ENCODE data around the gene RNF187.
"Not testable (repeated sequence)": the region's sequence is repeated elsewhere in the genome, so short reads cannot be mapped to it uniquely, and the experiment has no call there.

Gene RNF187

DNA sequence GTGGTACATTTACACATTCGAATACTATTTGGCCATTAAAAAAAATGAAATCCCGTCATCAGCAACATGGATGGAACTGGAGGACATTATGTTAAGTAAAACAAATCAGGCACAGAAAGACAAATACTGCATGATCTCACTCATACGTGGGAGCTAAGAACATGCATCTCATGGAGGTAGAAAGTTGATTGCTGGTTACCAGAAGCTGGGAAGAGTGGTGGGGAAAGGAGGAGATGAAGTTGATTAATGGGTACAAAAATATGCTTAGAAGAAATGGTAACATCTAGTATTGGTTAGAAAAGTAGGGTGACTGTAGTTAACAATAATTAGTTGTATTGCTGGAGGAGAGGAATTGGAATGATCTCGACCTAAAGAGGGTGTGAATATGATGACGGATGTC is 24.6 kb upstream of the RNF187 start:
- no peak for DNase-seq

DNA sequence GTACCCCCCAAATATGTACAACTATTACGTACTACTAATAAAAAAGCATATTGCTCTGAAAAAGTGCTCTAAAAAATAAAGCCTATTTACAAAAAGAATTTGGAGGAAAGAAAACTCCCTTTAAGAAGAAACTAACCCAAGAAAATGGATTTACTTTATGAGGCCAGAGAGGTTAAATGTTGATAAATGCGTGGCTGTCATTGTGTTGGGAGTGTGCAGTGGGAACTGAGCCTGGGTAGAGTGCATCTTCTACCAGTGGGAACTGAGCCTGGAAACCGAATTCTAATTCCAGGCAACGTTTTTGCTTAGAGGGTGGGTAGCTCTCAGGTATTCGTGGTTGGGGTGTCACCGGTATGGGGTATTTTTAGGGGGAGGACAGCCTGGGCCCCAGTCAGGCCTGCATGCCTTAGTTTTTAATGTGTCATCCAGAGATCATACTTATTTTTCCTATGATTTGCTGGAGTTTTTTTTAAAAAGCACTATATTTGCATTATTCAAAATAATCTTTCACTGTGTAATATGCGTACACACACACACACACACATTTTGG is 24.1 kb upstream of the RNF187 start:
- DNase-seq: no peak

DNA sequence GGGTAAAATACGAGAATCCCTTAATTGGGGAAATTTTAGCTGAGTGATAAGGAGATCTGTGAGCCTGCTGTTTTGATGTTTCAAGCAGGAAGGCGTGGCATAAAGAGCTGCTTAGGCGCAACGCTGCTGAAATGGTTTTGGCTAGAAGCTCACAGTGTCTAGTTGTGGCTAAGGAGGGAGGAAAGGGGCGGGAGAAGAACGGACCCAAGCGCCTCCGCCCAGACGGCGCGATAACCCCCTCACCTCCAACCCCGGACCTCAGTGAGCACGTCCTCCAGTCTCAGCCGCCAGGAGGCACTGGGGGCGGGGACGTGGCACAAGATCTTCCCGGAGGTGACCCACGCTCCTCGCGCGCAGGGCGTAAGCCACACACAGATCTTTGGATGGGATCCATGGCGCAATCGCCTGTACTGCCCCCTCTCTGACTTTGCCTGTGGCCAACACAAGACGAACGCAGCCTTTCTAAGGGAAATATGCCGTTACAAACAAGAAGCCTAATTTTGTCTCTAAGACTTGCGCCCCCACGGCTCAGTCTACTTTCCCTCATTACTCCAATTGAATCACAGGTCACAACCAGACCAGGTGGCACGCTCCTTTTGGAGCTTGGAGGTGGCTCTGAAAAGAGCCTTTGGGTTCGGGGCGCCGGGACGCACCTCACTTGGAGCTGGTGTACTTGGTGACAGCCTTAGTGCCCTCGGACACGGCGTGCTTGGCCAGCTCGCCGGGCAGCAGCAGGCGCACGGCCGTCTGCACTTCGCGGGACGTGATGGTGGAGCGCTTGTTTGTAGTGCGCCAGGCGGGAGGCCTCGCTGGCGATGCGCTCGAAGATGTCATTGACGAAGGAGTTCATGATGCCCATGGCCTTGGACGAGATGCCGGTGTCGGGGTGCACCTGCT is 23.4 kb upstream of the RNF187 start:
- peak; percentile 53 for DNase-seq

DNA sequence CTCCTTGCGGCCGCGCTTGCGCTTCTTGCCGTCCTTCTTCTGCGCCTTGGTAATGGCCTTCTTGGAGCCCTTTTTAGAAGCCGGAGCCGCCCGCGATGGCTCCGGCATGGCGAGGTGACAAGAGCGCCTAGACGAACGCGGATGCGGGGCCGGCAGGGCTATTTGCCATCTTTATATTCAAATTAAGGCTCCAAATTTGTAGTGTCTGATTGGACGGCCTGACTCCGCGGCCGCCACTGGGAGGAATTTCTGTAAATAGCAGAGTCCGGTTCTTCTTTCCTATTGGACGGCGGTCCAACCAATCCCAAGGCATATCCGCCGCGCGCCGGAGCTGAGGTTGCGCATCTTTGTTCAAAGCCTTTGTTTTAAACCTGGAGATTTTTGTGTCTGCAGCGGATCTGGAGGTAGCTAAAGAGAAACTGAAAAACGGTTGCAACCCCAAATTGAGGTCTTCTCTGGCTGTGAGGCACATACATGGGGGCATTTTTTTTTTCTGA is 22.6 kb upstream of the RNF187 start:
- DNase-seq: peak; percentile 82

DNA sequence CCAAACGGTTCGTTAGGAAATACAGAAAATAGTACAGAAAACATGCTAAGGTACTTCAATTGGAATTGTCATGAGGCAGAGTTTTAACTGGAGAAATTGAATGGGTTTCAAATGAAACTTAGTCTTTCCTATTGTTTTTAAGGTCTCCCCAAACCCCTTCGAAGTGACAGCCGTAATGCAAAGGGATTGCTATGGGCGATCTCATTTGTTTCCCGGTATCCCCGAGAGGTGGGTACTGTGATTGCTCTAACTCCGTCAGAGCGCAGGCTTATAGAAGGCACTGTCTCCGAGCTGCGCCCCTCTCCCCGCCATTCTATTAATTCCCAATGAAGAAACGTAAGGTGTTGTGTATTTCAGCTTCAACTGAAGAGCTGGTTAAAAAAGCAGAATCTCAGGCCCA is 22.0 kb upstream of the RNF187 start:
- DNase-seq: no peak

DNA sequence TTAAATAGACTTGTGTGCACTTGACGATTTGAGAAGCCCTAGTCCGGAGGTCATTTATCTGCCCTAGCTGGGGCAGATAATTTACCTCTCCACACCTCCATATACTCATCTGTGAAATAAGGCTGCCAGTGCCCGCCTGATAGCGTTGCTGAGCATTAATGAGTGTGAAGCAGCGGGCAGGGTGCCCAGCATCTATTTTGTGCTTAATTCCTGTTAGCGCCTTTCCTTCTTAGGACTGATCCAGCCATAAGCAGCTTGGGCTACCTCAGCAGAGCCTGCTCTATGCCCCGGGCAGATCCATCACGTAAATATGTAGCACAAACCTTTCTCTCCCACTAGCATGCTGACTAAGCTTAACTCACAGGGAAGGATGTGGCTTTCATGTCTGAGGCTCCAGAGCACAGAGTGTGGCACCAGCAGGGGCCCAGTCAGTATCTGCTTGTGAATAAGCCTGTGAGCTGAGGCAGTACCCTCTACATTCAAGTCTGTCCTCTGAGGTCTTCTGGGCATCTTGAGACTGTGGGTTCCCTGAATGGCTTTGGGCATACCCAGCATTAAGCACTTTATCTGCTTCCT is 21.5 kb upstream of the RNF187 start:
- peak; percentile 57 for DNase-seq

DNA sequence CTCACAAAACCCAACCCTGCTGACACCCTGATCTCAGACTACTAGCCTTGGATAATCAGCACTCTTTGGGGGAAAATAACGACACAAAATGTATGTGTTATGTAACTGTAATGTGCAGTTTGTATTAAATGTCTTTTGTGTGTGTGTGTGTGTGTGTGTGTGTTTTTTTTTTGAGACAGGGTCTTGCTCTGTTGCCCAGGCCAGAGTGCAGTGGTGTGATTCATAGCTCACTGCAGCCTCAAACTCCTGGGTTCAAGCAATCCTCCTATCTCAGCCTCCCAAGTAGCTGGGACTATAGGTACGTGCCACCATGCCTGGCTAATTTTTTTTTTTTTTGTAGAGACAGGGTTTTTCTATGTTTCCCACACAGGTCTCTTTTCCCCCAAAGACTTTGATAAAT is 19.0 kb upstream of the RNF187 start:
- DNase-seq: not testable (repeated sequence)

DNA sequence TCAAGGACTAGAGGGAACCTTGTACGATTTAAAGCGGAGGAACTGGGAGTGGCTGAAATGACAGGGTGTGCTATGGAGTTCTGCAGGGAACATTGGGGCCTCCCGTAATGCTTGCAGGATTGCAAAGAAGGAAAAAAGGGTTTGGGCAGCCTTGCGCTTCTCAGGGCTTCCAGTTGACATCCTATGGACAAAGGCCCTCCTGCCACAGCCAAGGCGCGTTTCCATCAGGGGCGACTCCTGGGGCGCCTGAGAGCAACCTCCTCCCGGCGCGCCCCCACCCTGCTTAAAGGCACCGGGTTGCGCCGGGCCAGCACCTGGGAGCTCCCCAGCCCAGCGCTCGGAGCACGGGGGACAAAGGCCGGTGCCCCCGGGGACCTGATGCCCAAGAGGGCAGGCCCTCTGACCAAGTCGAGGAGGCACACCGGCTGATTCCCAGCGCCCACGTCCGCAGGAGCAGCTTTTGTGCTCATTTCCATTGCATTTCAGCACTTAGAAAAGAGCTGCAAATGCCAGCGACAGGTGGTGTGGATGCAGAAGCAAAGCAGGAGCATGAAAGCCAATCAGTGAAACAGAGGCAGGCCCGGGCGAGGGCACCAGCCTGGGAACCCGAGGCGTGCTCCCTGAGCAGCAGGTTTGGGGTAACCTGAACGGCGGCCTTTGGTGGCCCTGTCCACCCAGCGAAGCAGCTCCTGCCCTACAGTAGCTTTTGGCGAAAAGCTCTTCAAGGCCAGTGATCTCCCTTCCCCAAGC is 17.6 kb upstream of the RNF187 start:
- no peak for DNase-seq

DNA sequence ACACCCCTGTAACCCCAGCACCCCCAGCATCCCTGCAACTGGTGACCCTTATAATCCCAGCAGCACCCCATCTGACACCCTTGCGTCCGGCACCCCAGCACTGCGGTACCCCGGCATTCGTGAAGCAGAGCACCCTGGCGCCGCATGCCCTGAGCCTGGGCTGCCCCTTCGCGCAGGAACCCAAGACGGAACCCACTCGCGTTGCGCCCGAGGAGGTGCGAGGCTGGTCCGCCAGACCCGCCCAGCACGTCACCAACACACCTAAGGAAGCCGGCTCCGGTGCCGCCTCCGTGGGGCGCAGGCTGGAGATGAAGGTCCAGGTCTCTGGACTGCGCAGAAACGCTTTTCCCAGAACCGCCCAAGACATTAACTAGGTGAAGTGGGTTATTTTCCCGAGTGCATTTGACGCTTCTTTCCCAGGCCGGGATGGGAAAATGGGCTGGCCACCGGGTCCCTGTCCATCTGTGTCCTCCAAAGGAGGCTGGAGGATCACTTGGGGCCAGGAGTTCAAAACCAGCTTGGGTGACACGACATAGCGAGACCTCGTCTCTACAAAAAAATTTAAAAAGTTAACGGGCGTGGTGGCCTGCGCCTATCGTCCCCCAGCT is 15.9 kb upstream of the RNF187 start:
- no peak for DNase-seq

DNA sequence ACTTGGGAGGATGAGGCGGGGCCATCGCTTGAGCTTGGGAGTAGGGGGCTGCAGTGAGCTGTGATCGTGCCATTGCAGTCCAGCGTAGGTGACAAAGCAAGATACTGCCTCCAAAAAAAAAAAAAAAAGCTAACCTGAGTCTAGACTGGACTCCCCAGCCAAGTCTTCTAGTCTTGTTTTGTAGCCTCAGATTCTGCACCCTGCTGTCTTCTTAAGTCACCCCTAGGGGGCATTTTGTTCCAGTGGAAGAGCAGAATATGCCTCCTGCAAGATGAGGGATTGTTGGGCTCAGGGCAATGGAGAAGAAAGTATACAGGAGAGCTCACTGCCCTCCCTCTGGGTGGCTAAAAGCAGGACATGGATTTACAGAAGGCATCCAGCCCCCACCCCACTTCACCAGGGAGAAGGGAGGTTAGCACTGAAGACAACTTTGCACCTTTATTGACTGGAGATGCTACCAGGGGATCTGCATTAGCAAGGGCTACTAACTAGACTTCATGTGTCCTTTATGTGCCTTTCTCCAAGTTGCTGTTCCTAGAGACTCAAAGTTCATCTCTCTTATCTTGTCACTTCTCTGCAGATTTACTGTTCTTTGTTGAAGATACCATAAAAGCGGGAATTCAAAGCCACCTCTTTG is 15.3 kb upstream of the RNF187 start:
- no peak for DNase-seq

DNA sequence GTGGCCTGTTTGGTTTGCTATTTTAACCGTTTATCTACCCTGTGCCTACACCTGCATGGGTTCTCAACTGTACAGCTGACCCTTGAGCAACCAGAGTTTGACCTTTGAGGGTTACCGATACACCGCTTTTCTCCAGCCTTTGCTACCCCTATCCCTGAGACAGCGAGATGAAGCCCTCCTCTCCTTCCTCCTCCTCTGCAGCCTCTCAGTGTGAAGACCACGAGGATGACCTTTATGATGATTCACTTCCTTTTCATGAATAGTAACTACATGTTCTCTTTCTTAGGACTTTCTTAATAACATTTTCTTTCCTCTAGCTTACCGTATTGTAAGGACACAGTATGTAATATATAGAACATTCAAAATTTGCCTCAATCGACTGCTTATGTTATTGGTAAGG is 14.5 kb upstream of the RNF187 start:
- no peak for DNase-seq

DNA sequence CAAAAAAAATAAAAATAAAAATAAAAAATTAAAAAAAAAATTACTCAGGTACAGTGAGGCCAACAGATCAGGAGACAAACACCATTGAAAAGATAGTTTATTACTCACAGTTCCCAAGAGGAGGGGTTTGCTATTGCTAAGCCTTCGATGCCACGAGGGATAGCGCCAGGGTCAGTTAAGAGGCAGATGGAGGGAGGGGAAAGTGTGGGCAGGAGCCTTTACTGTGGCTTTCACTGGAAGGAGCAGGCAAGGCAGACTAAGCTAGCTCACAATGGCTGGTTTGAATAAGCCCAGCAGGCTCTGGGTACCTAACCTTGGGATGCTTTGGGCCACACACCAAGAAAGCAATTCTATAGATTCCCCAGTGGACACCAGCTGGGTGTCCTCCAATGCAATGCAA is 12.7 kb upstream of the RNF187 start:
- DNase-seq: no peak

DNA sequence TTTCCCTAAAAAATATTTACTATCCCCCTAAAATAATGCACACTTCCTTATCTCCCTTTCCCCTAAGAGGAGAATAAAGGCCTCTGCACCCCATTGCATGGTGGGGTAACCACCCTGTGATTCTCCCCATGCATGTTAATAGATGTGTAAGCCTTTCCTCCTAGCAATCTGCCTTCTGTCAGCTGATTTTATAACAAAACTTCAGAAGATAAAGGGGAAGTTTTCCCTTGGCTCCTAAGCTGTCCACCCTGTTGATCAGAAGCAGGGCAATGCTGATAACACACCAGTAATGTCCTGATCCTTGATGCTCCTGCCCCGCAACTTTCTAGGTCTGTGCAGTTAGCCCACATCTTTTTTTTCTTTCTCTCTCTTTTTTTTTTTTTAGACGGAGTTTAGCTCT is 11.4 kb upstream of the RNF187 start:
- DNase-seq: no peak

DNA sequence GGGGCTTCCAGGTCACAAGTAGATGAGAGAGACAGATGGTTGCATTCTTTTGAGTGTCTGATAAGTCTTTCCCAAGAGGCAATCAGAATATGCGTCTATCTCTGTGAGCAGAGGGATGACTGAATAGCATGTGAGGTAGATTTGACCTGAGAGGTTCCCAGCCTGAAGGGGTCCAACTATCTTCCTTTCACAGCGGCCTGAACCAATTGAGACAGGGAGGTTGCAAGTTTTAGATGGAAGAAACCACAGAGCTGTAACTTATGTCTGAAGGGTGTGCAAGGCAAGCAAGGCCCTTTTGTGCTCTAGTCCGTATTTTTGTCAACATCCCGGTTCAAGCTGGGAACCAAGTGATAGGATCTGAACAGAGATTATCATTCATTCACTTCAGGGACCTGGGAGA is 9.9 kb upstream of the RNF187 start:
- DNase-seq: no peak

DNA sequence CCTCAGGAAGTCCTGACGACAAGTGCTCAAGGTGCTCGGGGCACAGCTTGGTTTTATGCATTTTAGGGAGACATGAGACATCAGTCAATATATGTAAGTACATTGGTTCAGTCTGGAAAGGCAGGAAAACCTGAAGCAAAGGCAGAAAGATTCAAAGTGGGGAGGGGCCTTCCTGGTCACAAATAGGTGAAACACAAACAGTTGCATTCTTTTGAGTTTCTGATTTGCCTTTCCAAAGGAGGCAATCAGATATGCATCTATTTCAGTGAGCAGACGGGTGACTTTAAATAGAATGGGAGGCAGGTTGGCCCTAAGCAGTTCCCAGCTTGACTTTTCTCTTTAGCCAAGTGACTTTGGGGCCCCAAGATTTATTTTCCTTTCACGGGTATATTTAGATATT is 8.9 kb upstream of the RNF187 start:
- no peak for DNase-seq

DNA sequence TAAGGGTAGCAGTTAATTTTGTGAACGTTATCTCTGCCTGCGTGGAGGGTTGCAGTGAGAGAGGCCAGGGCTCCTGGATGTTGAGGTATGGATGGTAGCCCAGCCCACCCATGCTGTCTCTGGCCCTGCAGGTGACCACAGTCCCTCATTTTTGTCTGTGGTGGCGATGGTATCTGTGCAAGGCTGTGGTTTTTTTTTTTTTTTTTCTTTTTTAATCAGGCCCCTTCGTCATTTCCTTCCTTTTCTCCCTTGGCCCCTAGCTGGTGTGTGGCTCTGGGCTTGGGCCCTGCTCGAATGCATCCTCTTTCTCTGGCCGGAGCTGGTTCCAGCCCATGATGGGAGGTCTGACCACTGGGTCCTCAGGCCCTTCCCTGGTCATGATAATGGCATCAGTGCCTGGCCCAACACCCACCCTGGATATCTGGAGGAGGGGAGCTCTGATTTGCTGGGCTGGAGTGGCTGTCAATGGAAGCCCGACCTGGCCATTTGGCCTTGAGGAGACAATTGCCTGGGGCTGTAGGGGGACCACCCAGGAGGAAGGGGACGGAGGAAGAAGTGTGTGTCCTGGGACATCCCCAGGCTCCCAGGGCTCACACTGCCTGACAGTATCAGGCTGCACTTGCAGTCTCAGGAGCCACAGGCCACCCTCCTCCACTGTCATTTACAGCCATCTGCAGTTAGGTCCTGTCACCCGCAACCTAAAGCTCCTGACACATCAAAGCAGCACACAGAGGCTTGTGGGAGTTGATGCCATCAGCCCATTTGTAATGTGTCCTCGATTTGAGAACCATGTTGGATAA is 8.1 kb upstream of the RNF187 start:
- DNase-seq: no peak

DNA sequence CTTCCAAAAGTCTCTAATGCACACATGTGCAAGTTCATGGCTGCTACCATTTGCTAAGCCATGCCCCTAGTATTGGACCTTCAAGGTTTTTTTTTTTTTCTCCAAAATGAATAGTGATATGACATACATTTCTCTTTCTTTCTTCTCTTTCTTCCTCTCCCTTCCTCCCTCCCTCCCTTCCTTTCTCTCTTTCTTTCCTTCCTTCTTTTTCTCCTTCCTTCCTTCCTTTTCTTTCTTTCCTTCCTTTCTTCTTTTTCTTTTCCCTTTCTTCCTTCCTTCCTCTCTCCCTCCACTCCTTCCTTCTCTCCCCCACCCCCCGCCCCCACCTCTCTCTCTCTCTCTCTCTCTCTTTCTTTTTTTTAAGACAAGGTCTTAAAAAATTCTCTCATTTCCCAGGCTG is 3.4 kb upstream of the RNF187 start:
- no peak for DNase-seq

DNA sequence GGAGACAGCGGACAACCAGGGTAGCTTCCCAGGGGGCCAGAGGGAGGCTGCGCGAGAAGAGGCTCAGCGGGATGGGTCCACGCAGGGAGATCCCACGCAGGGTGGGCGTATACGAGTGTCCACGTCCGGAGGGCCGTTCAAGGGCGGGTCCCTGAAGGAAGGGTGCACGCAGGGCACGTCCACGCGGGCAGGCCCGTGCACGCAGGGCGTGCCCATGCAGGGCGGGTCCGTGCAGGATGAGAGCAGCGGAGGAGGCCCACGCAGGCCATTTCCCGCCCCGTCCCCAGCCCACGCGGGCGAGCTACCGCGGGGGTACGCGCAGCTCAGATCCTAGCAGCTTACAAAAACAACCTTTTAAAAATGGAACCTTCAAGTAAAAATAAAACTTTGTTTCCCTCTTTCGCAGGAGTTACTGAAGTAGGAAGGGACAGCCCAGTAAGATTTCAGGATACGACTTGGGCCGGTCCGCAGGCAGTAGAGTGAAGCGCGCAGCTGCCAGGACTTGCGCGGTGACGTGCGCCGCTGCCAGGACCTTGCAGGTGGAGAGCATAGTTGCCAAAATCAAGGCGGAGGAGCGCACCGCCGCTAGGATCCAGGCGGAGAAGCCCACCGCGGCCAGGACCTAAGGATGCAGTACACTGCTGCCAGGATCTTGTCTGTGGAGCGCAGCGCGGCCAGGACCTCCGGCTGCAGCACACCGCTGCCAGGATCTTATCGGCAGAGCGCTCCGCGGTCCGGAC is 416 bp upstream of the RNF187 start:
- peak; percentile 74 for DNase-seq

DNA sequence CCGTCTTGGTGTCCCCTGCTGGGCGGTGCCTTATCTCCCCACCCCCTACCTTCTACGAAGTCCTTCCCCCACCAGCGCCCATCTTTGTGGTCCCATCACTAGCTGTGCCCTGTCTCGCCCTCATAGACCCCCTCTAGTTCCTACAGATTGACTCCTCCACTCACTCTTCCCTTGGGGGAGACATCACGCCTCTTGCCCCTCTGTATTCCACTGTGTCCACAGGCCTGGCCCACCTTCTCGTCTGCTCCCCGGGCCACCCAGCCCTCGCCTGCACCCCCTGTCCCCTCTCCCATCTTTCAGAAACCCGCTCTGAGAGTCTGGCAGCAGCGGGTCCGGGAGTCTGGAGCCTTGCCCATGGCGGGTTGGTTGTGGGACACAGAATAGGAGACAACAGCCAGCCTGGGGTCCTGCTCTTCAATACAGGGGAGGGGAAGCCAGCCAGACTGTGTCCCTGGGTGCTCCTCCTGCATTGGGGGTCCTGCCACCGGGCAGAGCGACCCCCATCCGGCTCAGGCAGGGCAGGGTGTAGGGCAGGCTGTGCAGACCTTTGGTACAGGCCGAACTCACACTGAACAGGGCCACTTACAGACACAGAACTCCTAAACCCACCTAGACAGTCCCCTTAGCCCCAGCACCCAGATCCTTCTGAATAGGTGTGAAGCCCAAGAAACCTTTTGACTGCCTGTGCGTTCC is 1.1 kb downstream of the RNF187 start:
- DNase-seq: peak; percentile 17
